Endothelial cell of umbilical vein (primary cell): ENCODE data around the gene STARD3NL. TPM values are rescaled to one million over a fixed set of nuclear protein-coding genes. Genes with fewer than 3 reads are reported as not detected.

Source experiments
- BruUV-seq: library from RNA; stranded (reverse); fragments of 400-500 nt; replicated peaks from 2 replicates; lab custom pipeline; 2021; lab: Mats Ljungman, UMichigan
- CTCF ChIA-PET: fragments of 300-600, 350-600 bp; sonication (Branson Sonifier 250); formaldehyde crosslinking; loops from one replicate; lab custom pipeline; 2021; ENCODE audit warnings: antibody characterized with exemption, inconsistent platforms; lab: Charles Lee
- POLR2A ChIA-PET: fragments of 300-600, 350-600 bp; sonication (Branson Sonifier 250); formaldehyde crosslinking; loops from one replicate; lab custom pipeline; 2021; ENCODE audit warnings: antibody characterized with exemption, inconsistent platforms; lab: Charles Lee
- DNase-seq: peaks from one replicate; pipeline ENCODE4 v3.0.0-alpha.2; 2011; ENCODE audit warnings: low read depth, low spot score
- FAIRE-seq: peaks from 2 replicates; lab custom pipeline; 2011; peaks lifted over from hg19 to GRCh38; lab: Jason Lieb, UNC
- H2AFZ ChIP-seq: 2 replicates; pipeline ENCODE4 v1.6.0; 2012; ENCODE audit warnings: low read depth, low read length, control low read depth, inconsistent platforms
- H3K27ac ChIP-seq: 2 replicates; pipeline ENCODE4 v1.5.1; 2011; ENCODE audit warnings: low read depth, mild to moderate bottlenecking, control low read depth, low read length, moderate library complexity; ENCODE audit not compliant: insufficient read depth
- H3K27me3 ChIP-seq, 2 experiments: 2 replicates each; pipeline versions ENCODE4 v1.6.0 to v1.6.1; 2011; ENCODE audit warnings: low read length in 2 of 2, mixed read lengths in 1 of 2; ENCODE audit not compliant: control insufficient read depth in 2 of 2, insufficient read depth in 2 of 2
- H3K36me3 ChIP-seq, 2 experiments: 2 replicates in 1 of 2; 3 replicates in 1 of 2; pipeline ENCODE4 v1.5.1; 2011; ENCODE audit warnings: low read length in 2 of 2, mild to moderate bottlenecking in 1 of 2, moderate library complexity in 1 of 2; ENCODE audit not compliant: control insufficient read depth in 2 of 2, insufficient read depth in 2 of 2; ENCODE audit errors: extremely low read depth in 1 of 2
- H3K4me1 ChIP-seq: 3 replicates; pipeline ENCODE4 v1.5.1; 2011; ENCODE audit warnings: mild to moderate bottlenecking, low read length; ENCODE audit not compliant: control insufficient read depth, insufficient read depth; ENCODE audit errors: extremely low read depth
- H3K4me2 ChIP-seq: 2 replicates; pipeline ENCODE4 v1.6.1; 2011; ENCODE audit warnings: low read length, control low read depth, mixed read lengths; ENCODE audit not compliant: insufficient read depth
- H3K4me3 ChIP-seq, 3 experiments: fragments of 200-600 bp in 1 of 3; sonication (generic), shearing (Covaris generic) in 1 of 3; replicated peaks in 1 of 3; 2 replicates each; pipeline ENCODE4 v1.5.1; 2011 to 2016; ENCODE audit warnings: control low read depth in 3 of 3, low read length in 3 of 3, mild to moderate bottlenecking in 2 of 3, inconsistent platforms in 1 of 3, low read depth in 1 of 3, moderate library complexity in 1 of 3; ENCODE audit not compliant: insufficient read depth in 1 of 3
- H3K79me2 ChIP-seq: 2 replicates; pipeline ENCODE4 v1.6.0; 2012; ENCODE audit warnings: low read length, inconsistent platforms; ENCODE audit not compliant: control insufficient read depth, insufficient read depth
- H3K9ac ChIP-seq: replicated peaks from 2 replicates; pipeline ENCODE3; 2011; ENCODE audit warnings: low read length, control low read depth; ENCODE audit not compliant: insufficient read depth; ENCODE audit errors: extremely low read depth
- H3K9me1 ChIP-seq: replicated peaks from 3 replicates; pipeline ENCODE4 v1.6.0; 2011; ENCODE audit warnings: mild to moderate bottlenecking, low read length; ENCODE audit not compliant: control insufficient read depth, insufficient read depth; ENCODE audit errors: extremely low read depth
- H3K9me3 ChIP-seq: replicated peaks from 2 replicates; pipeline ENCODE4 v1.5.1; 2012; ENCODE audit warnings: low read length, inconsistent platforms; ENCODE audit not compliant: control insufficient read depth, insufficient read depth
- H4K20me1 ChIP-seq: replicated peaks from 2 replicates; pipeline ENCODE3; 2011; ENCODE audit warnings: mild to moderate bottlenecking, low read length; ENCODE audit not compliant: control insufficient read depth, insufficient read depth; ENCODE audit errors: extremely low read depth
- EZH2 ChIP-seq: IDR thresholded peaks from 2 replicates; pipeline ENCODE4 v1.6.1; 2012; ENCODE audit warnings: borderline replicate concordance, low read depth, mild to moderate bottlenecking, moderate library complexity, low read length, inconsistent platforms; ENCODE audit not compliant: severe bottlenecking
- FOS ChIP-seq: IDR thresholded peaks from 2 replicates; pipeline ENCODE4 v1.6.1; 2011; ENCODE audit warnings: mild to moderate bottlenecking, low read length, moderate library complexity, borderline replicate concordance; ENCODE audit not compliant: insufficient read depth
- GATA2 ChIP-seq: IDR thresholded peaks from 2 replicates; pipeline ENCODE4 v1.7.0; 2011; ENCODE audit warnings: low read depth, mild to moderate bottlenecking, moderate library complexity, mixed read lengths, low read length; ENCODE audit not compliant: insufficient read length, insufficient read depth
- JUN ChIP-seq: IDR thresholded peaks from 2 replicates; pipeline ENCODE4 v1.6.1; 2011; ENCODE audit warnings: borderline replicate concordance, low read depth; ENCODE audit not compliant: insufficient read length, insufficient read depth
- MYC ChIP-seq: IDR thresholded peaks from one replicate; pipeline ENCODE4 v1.6.1; 2011; ENCODE audit warnings: mild to moderate bottlenecking, low read depth, low read length
- POLR2A ChIP-seq: IDR thresholded peaks from 2 replicates; pipeline ENCODE4 v1.6.1; 2012; ENCODE audit warnings: low read depth, mild to moderate bottlenecking, control low read depth, low read length
- POLR2AphosphoS5 ChIP-seq: IDR thresholded peaks from 2 replicates; pipeline ENCODE4 v1.6.1; 2012; ENCODE audit warnings: low read depth, mild to moderate bottlenecking, control low read depth, low read length, moderate library complexity; ENCODE audit not compliant: insufficient read depth
- dilution Hi-C: fragments of 300-500 bp; cut with MboI; formaldehyde crosslinking; loops from one replicate; pipeline ENCODE4 v1.15.0; 2019; ENCODE audit warnings: low sequenced_read_pairs; ENCODE audit not compliant: extremely low pct_ligation_motif_present
- intact Hi-C: fragments of 100-400 bp; cut with micrococcal nuclease; formaldehyde crosslinking; loops from one replicate; pipeline ENCODE4 v1.10.0; 2022
- polyA plus RNA-seq, 4 experiments: library from polyadenylated mRNA; depleted of rRNA in 3 of 4; stranded (reverse) in 3 of 4; unstranded in 1 of 4; fragments of >200 nt; gene quantifications; 2 replicates each; pipeline versions ENCODE4 v1.2.1 to v1.2.3, GENCODE V29; 2011 to 2012; ENCODE audit warnings: missing spikeins in 1 of 4
- total RNA-seq: library from RNA; stranded (reverse); gene quantifications from 2 replicates; pipeline ENCODE4 v1.2.3, GENCODE V29; 2021
- TF ChIP-seq, protein P1 (sequence below): IDR thresholded peaks from 2 replicates; pipeline ENCODE4 v1.6.1; 2011; ENCODE audit not compliant: insufficient read depth, insufficient read length
- TF ChIP-seq, protein P2 (sequence below), 2 donors: IDR thresholded peaks; 1 replicate in 1 of 2; 2 replicates in 1 of 2; pipeline ENCODE4 v1.5.1; 2011; ENCODE audit warnings: low read length in 2 of 2, mild to moderate bottlenecking in 2 of 2, moderate library complexity in 2 of 2, control low read depth in 1 of 2, inconsistent platforms in 1 of 2, low read depth in 1 of 2; ENCODE audit not compliant: insufficient read depth in 1 of 2; ENCODE audit errors: extremely low read depth in 1 of 2

Gene STARD3NL
- total and polyA plus RNA-seq, 2 donors (not counting 3 experiments of a cell fraction or from before 2014, with no cell fraction given), result 52.8 to 73.6 TPM

DNA sequence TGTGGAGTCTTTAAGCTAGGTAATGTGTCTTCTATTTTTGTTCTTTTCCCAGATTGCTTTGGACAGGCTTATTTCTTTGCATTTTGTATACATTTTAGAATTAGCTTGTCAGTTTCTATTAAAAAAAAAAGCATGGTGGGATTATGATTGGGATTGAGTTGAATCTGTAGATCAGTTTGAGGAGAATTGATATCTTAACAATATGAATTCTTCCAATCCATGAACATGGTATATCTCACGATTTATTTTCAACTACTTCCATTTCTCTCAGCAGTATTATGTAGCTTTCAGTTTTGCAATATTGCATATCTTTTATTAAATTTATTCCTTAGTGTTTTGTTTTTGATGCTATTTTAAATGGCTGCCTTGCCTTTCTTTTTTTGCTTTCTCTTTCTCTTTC is 13.7 kb downstream of the STARD3NL start:
- CTCF ChIA-PET, result interaction anchor here (1.4 to 1.7 kb wide), 2 partner anchors 14 to 24 kb away, joined by 4 to 5 read pairs; partner anchors contain the start of gene STARD3NL
- H3K79me2 ChIP-seq, result peaks cover 85% of the 10 kb centered on the region

More for the DNA sequence above, 13.7 kb downstream of the STARD3NL start:
- no peaks in the 10 kb centered on the region for H3K27me3 ChIP-seq
- peaks cover 9% of the 10 kb centered on the region for H4K20me1 ChIP-seq
- H3K9ac ChIP-seq, result no peak overlapping the region
- no peak for FAIRE-seq
- dilution Hi-C loops, result no loop called here
- H3K4me3 ChIP-seq, result no peak overlapping the region
- H3K36me3 ChIP-seq, result no peaks in the 10 kb centered on the region
- POLR2A ChIA-PET, result no interaction called here
- no peak overlapping the region for H3K27ac ChIP-seq
- no TSS peak for BruUV-seq
- no peaks in the 10 kb centered on the region for H3K9me1 ChIP-seq
- H3K4me1 ChIP-seq, result peaks cover 17% of the 10 kb centered on the region
- no peak overlapping the region for H3K4me2 ChIP-seq
- no peaks in the 10 kb centered on the region for H3K9me3 ChIP-seq
- intact Hi-C loops, result no loop called here
- no peak for DNase-seq
- TF ChIP-seq JUN (no peak), FOS (no peak), POLR2AphosphoS5 (no peak), POLR2A (no peak), EZH2 (no peak), GATA2 (no peak), MYC (no peak)
- TF ChIP-seq, protein P1, sequence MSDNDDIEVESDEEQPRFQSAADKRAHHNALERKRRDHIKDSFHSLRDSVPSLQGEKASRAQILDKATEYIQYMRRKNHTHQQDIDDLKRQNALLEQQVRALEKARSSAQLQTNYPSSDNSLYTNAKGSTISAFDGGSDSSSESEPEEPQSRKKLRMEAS, result no peak
- TF ChIP-seq, protein P2, sequence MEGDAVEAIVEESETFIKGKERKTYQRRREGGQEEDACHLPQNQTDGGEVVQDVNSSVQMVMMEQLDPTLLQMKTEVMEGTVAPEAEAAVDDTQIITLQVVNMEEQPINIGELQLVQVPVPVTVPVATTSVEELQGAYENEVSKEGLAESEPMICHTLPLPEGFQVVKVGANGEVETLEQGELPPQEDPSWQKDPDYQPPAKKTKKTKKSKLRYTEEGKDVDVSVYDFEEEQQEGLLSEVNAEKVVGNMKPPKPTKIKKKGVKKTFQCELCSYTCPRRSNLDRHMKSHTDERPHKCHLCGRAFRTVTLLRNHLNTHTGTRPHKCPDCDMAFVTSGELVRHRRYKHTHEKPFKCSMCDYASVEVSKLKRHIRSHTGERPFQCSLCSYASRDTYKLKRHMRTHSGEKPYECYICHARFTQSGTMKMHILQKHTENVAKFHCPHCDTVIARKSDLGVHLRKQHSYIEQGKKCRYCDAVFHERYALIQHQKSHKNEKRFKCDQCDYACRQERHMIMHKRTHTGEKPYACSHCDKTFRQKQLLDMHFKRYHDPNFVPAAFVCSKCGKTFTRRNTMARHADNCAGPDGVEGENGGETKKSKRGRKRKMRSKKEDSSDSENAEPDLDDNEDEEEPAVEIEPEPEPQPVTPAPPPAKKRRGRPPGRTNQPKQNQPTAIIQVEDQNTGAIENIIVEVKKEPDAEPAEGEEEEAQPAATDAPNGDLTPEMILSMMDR (IDR thresholded peaks at IDR 0.05; ENCODE audit: extremely low read depth in 1 of 2, insufficient read depth in 1 of 2, low read depth in 1 of 2, low read length in 2 of 2), result no peak
- H2AFZ ChIP-seq, result no peak overlapping the region
